SK-N-SH treated with all-trans-retinoic acid at 6 μM for 48 hours (cell line): ENCODE results near the gene EDIL3.

Source experiments
- ATAC-seq: fragments of 200-7000 bp; cut with Tn5 transposase; 3 replicates; pipeline ENCODE4 v1.9.1; 2020; ENCODE audit warnings: mild to moderate bottlenecking, moderate library complexity
- ARNTL ChIP-seq: fragments of 450-650 bp; formaldehyde crosslinking; IDR thresholded peaks from 2 replicates; pipeline ENCODE4 v1.5.0; 2020; ENCODE audit warnings: low read depth, mild to moderate bottlenecking, moderate library complexity, borderline replicate concordance
- BACH2 ChIP-seq: fragments of 250-450 bp; sonication (Bioruptor Pico); IDR thresholded peaks from 2 replicates; pipeline ENCODE4 v1.9.0; 2021; ENCODE audit warnings: mild to moderate bottlenecking, borderline replicate concordance
- CSDC2 ChIP-seq: fragments of 250-450 bp; sonication (Bioruptor Pico); IDR thresholded peaks from 2 replicates; pipeline ENCODE4 v1.5.0; 2020; ENCODE audit warnings: mild to moderate bottlenecking, moderate library complexity
- ESRRG ChIP-seq: fragments of 250-450 bp; sonication (Bioruptor Pico); IDR thresholded peaks from 2 replicates; pipeline ENCODE4 v1.6.1; 2021; ENCODE audit warnings: mild to moderate bottlenecking
- GLIS3 ChIP-seq: fragments of 250-450 bp; sonication (Bioruptor Pico); IDR thresholded peaks from 2 replicates; pipeline ENCODE4 v1.5.0; 2020; ENCODE audit warnings: mild to moderate bottlenecking, moderate library complexity
- ISL1 ChIP-seq: fragments of 250-450 bp; sonication (Bioruptor Pico); IDR thresholded peaks from 2 replicates; pipeline ENCODE4 v2.1.2; 2022; ENCODE audit warnings: mild to moderate bottlenecking, moderate library complexity
- OSR1 ChIP-seq: fragments of 250-450 bp; sonication (Bioruptor Pico); IDR thresholded peaks from 2 replicates; pipeline ENCODE4 v1.8.0; 2022; ENCODE audit warnings: moderate library complexity, mild to moderate bottlenecking, inconsistent platforms
- POU6F1 ChIP-seq: fragments of 250-450 bp; sonication (Bioruptor Pico); IDR thresholded peaks from 2 replicates; pipeline ENCODE4 v1.8.0; 2021; ENCODE audit warnings: low read depth, mild to moderate bottlenecking, moderate library complexity, borderline replicate concordance
- PPARA ChIP-seq: fragments of 250-450 bp; sonication (Bioruptor Pico); IDR thresholded peaks from 2 replicates; pipeline ENCODE4 v1.5.0; 2020; ENCODE audit warnings: mild to moderate bottlenecking, borderline replicate concordance
- RARB ChIP-seq: fragments of 250-450 bp; sonication (Bioruptor Pico); IDR thresholded peaks from 2 replicates; pipeline ENCODE4 v1.8.0; 2021; ENCODE audit warnings: mild to moderate bottlenecking, moderate library complexity
- SNAI2 ChIP-seq: fragments of 250-450 bp; sonication (Bioruptor Pico); IDR thresholded peaks from 2 replicates; pipeline ENCODE4 v1.5.0; 2020; ENCODE audit warnings: mild to moderate bottlenecking, moderate library complexity
- TCF4 ChIP-seq: fragments of 250-450 bp; sonication (Bioruptor Pico); IDR thresholded peaks from 2 replicates; pipeline ENCODE4 v1.8.0; 2021; ENCODE audit warnings: mild to moderate bottlenecking, moderate library complexity, borderline replicate concordance
- TOX ChIP-seq: fragments of 250-450 bp; sonication (Bioruptor Pico); IDR thresholded peaks from 2 replicates; pipeline ENCODE4 v1.8.0; 2021; ENCODE audit warnings: mild to moderate bottlenecking, moderate library complexity, borderline replicate concordance
- ZC3H10 ChIP-seq: fragments of 250-450 bp; sonication (Bioruptor Pico); IDR thresholded peaks from 2 replicates; pipeline ENCODE4 v1.5.1; 2021; ENCODE audit warnings: mild to moderate bottlenecking, moderate library complexity
- ZFP3 ChIP-seq: fragments of 250-450 bp; sonication (Bioruptor Pico); IDR thresholded peaks from 2 replicates; pipeline ENCODE4 v1.5.0; 2020; ENCODE audit warnings: mild to moderate bottlenecking, moderate library complexity
- ZNF565 ChIP-seq: fragments of 450-650 bp; formaldehyde crosslinking; conservative IDR thresholded peaks from 2 replicates; pipeline ENCODE4 v1.5.0; 2020; ENCODE audit warnings: low read depth, mild to moderate bottlenecking, moderate library complexity
- ZNF70 ChIP-seq: fragments of 450-650 bp; formaldehyde crosslinking; IDR thresholded peaks from 2 replicates; pipeline ENCODE4 v1.5.0; 2020; ENCODE audit warnings: mild to moderate bottlenecking, moderate library complexity
- ZNF8 ChIP-seq: fragments of 450-650 bp; formaldehyde crosslinking; IDR thresholded peaks from 2 replicates; pipeline ENCODE4 v1.5.0; 2020; ENCODE audit warnings: mild to moderate bottlenecking, moderate library complexity
- TF ChIP-seq, protein P1 (sequence below): fragments of 250-450 bp; sonication (Bioruptor Pico); IDR thresholded peaks from 2 replicates; pipeline ENCODE4 v1.5.1; 2020; ENCODE audit warnings: low read depth, mild to moderate bottlenecking, moderate library complexity
- TF ChIP-seq, protein P2 (sequence below): fragments of 250-450 bp; sonication (Bioruptor Pico); IDR thresholded peaks from 2 replicates; pipeline ENCODE4 v1.8.0; 2020; ENCODE audit warnings: mild to moderate bottlenecking, moderate library complexity, borderline replicate concordance
- TF ChIP-seq, protein P3 (sequence below): fragments of 250-450 bp; sonication (Bioruptor Pico); IDR thresholded peaks from 2 replicates; pipeline ENCODE4 v1.5.1; 2021; ENCODE audit warnings: mild to moderate bottlenecking, moderate library complexity
- TF ChIP-seq, protein P4 (sequence below): fragments of 250-450 bp; sonication (Bioruptor Pico); IDR thresholded peaks from 2 replicates; pipeline ENCODE4 v1.5.0; 2020; ENCODE audit warnings: mild to moderate bottlenecking, moderate library complexity

Gene EDIL3

DNA sequence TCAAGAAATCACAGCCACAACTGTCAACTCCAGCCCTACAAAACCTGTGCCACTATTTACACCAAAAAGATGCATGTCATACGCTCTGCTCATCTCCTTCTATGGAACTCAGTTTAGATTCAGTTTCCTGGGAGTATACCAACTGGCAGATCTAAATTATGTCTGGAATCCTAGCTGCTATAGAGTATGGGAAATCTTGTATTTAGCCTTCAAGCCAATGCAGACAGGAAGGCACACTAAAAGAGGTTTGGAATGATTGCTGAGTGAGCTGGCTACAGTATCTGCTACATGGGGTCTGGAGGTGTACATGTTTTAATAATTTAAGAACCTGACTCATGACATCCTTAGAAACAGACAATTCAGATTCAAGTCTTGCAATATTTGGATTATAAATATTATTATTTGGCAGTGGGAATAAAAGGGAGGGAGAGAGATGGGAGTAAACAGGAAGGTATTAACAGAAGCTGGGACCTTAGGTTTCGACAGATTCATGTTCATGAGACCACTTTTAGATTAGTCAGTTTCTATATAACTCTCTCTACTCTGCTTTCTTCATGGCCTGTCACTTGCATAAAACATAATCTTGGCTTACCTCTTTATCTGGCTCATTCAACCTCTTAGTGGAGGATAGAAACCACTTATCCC lies 485.2 kb downstream of the EDIL3 start (continued):
- TF ChIP-seq, protein P1, sequence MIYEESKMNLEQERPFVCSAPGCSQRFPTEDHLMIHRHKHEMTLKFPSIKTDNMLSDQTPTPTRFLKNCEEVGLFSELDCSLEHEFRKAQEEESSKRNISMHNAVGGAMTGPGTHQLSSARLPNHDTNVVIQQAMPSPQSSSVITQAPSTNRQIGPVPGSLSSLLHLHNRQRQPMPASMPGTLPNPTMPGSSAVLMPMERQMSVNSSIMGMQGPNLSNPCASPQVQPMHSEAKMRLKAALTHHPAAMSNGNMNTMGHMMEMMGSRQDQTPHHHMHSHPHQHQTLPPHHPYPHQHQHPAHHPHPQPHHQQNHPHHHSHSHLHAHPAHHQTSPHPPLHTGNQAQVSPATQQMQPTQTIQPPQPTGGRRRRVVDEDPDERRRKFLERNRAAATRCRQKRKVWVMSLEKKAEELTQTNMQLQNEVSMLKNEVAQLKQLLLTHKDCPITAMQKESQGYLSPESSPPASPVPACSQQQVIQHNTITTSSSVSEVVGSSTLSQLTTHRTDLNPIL (CRISPR knock-in tag) = no peak
- no peak for TF ChIP-seq ZNF70 (CRISPR knock-in tag)
- TF ChIP-seq ZNF8 (CRISPR knock-in tag) = no peak
- TF ChIP-seq, protein P2, sequence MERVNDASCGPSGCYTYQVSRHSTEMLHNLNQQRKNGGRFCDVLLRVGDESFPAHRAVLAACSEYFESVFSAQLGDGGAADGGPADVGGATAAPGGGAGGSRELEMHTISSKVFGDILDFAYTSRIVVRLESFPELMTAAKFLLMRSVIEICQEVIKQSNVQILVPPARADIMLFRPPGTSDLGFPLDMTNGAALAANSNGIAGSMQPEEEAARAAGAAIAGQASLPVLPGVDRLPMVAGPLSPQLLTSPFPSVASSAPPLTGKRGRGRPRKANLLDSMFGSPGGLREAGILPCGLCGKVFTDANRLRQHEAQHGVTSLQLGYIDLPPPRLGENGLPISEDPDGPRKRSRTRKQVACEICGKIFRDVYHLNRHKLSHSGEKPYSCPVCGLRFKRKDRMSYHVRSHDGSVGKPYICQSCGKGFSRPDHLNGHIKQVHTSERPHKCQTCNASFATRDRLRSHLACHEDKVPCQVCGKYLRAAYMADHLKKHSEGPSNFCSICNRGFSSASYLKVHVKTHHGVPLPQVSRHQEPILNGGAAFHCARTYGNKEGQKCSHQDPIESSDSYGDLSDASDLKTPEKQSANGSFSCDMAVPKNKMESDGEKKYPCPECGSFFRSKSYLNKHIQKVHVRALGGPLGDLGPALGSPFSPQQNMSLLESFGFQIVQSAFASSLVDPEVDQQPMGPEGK (CRISPR knock-in tag) = no peak
- no peak for TF ChIP-seq ARNTL (CRISPR knock-in tag)
- no peak for TF ChIP-seq ZFP3 (CRISPR knock-in tag)
- no peak for TF ChIP-seq SNAI2 (CRISPR knock-in tag)
- no peak for TF ChIP-seq TCF4 (CRISPR knock-in tag)
- TF ChIP-seq RARB = no peak
- TF ChIP-seq PPARA (CRISPR knock-in tag) = no peak

- TF ChIP-seq TOX (CRISPR knock-in tag) = no peak
- TF ChIP-seq, protein P3, sequence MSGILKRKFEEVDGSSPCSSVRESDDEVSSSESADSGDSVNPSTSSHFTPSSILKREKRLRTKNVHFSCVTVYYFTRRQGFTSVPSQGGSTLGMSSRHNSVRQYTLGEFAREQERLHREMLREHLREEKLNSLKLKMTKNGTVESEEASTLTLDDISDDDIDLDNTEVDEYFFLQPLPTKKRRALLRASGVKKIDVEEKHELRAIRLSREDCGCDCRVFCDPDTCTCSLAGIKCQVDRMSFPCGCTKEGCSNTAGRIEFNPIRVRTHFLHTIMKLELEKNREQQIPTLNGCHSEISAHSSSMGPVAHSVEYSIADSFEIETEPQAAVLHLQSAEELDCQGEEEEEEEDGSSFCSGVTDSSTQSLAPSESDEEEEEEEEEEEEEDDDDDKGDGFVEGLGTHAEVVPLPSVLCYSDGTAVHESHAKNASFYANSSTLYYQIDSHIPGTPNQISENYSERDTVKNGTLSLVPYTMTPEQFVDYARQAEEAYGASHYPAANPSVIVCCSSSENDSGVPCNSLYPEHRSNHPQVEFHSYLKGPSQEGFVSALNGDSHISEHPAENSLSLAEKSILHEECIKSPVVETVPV (CRISPR knock-in tag) = no peak
- TF ChIP-seq ZFP3 (CRISPR knock-in tag) = no peak
- TF ChIP-seq SNAI2 (CRISPR knock-in tag) = no peak
- TF ChIP-seq BACH2 (CRISPR knock-in tag) = no peak
- no peak for ATAC-seq
Observed at GRCh38 chr5:83895860-83896259, 488.8 kb downstream of the EDIL3 start.

GRCh38 chr5:83891261-83891660 lies 493.4 kb downstream of the EDIL3 start:
- TF ChIP-seq PPARA (CRISPR knock-in tag) (no peak), POU6F1 (no peak), RARB (no peak), ARNTL (CRISPR knock-in tag) (no peak), ZC3H10 (CRISPR knock-in tag) (no peak), SNAI2 (CRISPR knock-in tag) (no peak), BACH2 (CRISPR knock-in tag) (no peak), ZNF70 (CRISPR knock-in tag) (no peak), GLIS3 (no peak), ESRRG (no peak), ZNF565 (CRISPR knock-in tag) (no peak), TCF4 (CRISPR knock-in tag) (no peak), TOX (CRISPR knock-in tag) (no peak), OSR1 (CRISPR knock-in tag) (no peak), ISL1 (no peak), CSDC2 (no peak)
- TF ChIP-seq, protein P4, sequence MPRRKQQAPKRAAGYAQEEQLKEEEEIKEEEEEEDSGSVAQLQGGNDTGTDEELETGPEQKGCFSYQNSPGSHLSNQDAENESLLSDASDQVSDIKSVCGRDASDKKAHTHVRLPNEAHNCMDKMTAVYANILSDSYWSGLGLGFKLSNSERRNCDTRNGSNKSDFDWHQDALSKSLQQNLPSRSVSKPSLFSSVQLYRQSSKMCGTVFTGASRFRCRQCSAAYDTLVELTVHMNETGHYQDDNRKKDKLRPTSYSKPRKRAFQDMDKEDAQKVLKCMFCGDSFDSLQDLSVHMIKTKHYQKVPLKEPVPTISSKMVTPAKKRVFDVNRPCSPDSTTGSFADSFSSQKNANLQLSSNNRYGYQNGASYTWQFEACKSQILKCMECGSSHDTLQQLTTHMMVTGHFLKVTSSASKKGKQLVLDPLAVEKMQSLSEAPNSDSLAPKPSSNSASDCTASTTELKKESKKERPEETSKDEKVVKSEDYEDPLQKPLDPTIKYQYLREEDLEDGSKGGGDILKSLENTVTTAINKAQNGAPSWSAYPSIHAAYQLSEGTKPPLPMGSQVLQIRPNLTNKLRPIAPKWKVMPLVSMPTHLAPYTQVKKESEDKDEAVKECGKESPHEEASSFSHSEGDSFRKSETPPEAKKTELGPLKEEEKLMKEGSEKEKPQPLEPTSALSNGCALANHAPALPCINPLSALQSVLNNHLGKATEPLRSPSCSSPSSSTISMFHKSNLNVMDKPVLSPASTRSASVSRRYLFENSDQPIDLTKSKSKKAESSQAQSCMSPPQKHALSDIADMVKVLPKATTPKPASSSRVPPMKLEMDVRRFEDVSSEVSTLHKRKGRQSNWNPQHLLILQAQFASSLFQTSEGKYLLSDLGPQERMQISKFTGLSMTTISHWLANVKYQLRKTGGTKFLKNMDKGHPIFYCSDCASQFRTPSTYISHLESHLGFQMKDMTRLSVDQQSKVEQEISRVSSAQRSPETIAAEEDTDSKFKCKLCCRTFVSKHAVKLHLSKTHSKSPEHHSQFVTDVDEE (CRISPR knock-in tag) = no peak
- TF ChIP-seq, protein P2 (CRISPR knock-in tag) = no peak
- TF ChIP-seq, protein P3 (CRISPR knock-in tag) = no peak
- no peak for ATAC-seq
